Choroid plexus epithelial cell (primary cell): Measurements from ENCODE around the gene CHCHD6.
A peak's percentile ranks its signal among the peaks of the same experiment; 100 is the strongest.

Experiments
- DNase-seq: peaks from one replicate; pipeline ENCODE4 v3.0.0-alpha.2; 2010; ENCODE audit warnings: low read depth
- H3K4me3 ChIP-seq: 2 replicates; pipeline ENCODE4 v1.5.1; 2011; ENCODE audit warnings: low read depth, mild to moderate bottlenecking, control low read depth, low read length, moderate library complexity
- CTCF ChIP-seq: conservative IDR thresholded peaks from 2 replicates; pipeline ENCODE4 v1.5.1; 2011; ENCODE audit warnings: low read depth, mild to moderate bottlenecking, control low read depth, inconsistent platforms, low read length, moderate library complexity

CHCHD6 gene

GRCh38 chr3:126883241-126883640, 179.2 kb downstream of the CHCHD6 start:
- peak; percentile 7 for DNase-seq
- TF ChIP-seq CTCF: no peak
- no peak overlapping the region for H3K4me3 ChIP-seq

- DNase-seq: no peak
- TF ChIP-seq CTCF: no peak
These were observed 181.4 kb downstream of the CHCHD6 start for GRCh38 chr3:126885425-126885824.

GRCh38 chr3:126886217-126886616, 182.2 kb downstream of the CHCHD6 start:
- DNase-seq: peak; percentile 19
- H3K4me3 ChIP-seq: no peak overlapping the region
- TF ChIP-seq CTCF: no peak

More at GRCh38 chr3:126885425-126885824, 181.4 kb downstream of the CHCHD6 start:
- H3K4me3 ChIP-seq: no peak overlapping the region

- no peak overlapping the region for H3K4me3 ChIP-seq
- no peak for TF ChIP-seq CTCF
- DNase-seq: no peak
These were observed 183.6 kb downstream of the CHCHD6 start for GRCh38 chr3:126887686-126888085.

GRCh38 chr3:126888186-126888760, 184.2 kb downstream of the CHCHD6 start:
- no peak for TF ChIP-seq CTCF
- H3K4me3 ChIP-seq: no peak overlapping the region
- DNase-seq: no peak

GRCh38 chr3:126889276-126890201, 185.5 kb downstream of the CHCHD6 start:
- H3K4me3 ChIP-seq: no peak overlapping the region
- no peak for TF ChIP-seq CTCF
- no peak for DNase-seq

GRCh38 chr3:126891141-126891540, 187.1 kb downstream of the CHCHD6 start:
- no peak for TF ChIP-seq CTCF
- DNase-seq: no peak
- no peak overlapping the region for H3K4me3 ChIP-seq
